GM18868 (cell line): ENCODE measurements around the gene RNF151.
"Not testable (repeated sequence)": the region's sequence is repeated elsewhere in the genome, so short reads cannot be mapped to it uniquely, and the experiment has no call there.

Experiments used
- ATAC-seq: cut with Tn5 transposase; IDR thresholded peaks from one replicate; pipeline ENCODE4 v1.9.1; 2021; ENCODE audit warnings: mild to moderate bottlenecking, moderate library complexity; ENCODE audit not compliant: unreplicated experiment

RNF151 gene

GRCh38 chr16:2006317-2006716 lies 39.7 kb downstream of the RNF151 start:
- ATAC-seq = no peak

DNA sequence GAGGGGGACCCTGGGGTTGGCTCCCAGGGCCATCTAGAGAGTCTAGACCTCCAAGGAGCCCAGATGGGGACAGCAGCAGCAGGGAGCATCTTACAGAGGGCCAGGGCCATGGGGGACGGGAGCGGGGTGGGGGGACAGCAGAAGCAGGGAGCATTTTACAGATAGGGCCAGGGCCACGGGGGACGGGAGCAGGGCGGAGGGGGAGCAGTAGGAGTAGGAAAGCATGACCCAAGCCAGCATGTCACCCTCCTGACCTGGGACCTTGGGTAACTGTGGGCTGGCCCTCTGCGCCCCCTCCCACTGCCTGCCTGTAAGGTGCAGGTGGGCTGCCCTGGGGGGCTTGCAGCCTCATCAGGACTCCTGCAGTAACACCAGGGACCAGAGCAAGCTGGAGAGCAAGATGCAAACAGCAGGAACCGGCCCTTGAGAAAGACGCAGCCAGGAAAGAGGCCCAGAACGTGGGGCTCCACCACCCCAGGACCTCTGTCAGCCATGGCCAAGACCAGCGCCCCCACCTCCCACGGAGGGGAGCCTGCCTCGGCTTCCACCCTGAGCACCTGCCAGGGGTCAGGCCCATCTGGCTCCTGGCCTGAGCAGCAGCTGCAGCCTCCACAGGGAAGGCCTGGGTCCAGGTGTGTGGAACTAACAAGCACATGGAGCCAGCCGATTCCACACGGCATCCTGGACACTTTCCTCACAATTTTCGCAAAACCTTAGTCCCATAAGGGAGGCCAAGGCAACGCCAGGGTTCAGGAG lies 40.6 kb downstream of the RNF151 start:
- ATAC-seq = no peak

DNA sequence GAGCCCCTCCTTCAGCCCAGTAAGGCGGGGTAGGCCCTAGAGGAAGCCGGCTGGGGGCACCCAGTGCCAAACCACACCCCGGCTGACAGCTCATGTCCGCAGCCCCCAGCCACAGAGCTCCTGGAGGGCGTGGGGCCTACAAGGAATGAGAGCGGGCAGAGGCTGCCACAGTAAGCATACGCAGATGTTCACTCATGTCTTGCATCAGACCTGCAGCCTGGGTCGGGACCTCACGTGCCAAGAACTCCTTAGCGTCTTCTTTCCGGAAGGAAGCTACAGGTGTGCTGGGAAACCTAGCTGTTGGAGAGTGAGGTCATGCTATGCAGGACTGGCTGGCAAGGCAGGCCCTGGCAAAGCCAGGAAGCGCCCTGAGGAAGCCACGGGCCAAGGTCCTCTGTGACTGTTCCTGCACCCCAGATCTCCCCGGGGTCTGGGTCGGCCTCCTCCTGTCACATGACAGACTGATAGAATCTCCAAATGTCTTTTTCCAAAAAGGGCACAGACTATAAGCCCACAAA lies 41.4 kb downstream of the RNF151 start:
- no peak for ATAC-seq

DNA sequence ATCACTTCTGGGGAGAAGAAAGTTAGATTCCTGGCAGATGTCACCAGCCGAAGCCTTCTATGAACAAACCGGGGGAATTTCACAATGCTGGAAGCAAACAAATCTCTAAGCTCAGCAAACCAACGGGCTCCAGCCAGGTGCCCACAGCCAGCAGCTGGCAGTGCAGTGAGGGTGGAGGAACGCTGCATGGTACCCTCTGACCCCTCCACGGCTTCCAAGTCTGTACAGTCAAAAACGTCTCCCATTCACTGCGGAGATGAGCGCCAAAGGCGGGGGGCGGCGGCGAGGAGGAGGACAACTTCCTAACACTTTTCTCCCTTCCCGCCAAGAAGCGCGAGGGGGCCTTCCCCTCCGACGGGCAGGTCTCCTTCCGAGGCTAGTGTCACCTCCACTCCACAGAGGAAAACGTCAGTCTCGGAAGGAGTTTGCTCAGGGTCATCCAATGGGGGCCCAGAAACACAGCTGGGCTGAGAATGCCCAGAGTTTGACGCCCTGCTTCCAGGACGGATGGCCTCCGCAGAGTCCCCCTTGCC lies 42.0 kb downstream of the RNF151 start:
- ATAC-seq = no peak

DNA sequence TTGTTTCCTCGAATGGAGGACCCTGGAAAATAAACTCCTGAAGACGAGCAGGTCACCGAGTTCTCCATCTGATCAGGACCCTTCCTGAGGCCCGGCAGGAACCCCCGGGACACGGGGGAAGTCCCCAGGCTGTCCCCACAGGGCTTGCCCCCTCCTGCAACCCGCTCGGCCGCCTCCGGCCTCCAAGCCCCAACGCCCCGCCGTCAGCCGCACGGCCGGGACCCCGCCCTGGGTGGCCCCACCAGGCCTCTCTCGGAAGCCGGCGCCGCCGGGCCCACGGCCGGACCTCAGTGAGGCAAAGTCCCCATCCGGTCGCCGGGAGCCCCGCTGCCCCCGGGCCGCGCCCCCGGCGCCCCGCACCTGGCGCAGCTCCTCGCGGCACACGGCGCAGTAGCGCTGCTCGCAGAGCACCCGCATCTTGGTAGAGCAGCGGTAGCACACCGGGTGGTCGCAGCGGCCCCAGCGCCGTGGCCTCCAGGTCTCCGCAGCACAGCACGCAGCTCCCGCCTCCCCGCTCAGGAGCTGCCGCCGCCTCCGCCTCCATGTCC lies 42.6 kb downstream of the RNF151 start:
- peak; percentile 29 for ATAC-seq

DNA sequence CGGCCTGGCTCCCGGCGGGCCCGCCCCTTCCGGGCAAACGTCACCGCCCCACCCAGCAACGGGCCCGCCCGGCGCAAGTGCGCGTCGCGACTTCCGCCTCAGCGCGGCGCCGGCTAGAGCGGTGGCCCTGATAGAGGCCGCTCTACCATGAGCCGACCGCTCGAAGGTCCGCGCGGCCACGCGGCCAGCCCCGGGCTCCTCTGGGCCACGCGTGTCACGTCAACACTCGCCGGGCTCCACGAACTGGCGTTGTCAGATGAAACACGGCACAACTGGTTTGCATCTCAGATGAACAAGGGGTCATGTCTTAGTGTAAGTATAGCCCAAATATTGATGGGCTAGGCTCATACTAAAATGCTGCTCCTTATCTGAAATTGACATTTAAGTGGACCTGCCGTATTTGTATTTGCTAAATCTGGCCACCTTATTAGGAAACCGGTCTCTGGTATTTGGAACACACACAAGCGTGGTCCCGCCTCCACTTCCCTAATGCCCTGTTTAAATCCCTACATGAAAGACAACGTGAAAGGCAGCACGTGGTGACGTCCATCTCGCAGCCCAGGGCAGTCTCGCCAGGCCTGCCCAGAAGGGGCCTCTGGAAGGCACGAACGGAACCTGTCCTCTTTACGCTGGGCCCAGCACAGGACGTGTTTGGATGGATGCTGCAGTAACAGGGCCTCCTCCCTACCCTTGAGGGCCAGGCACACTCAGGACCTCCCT lies 43.3 kb downstream of the RNF151 start, which contains the start of gene ZNF598:
Gene ZNF598, minus strand, starts transcription at position 31 of the 720 bp plus-strand sequence.
- peak; percentile 90 for ATAC-seq

DNA sequence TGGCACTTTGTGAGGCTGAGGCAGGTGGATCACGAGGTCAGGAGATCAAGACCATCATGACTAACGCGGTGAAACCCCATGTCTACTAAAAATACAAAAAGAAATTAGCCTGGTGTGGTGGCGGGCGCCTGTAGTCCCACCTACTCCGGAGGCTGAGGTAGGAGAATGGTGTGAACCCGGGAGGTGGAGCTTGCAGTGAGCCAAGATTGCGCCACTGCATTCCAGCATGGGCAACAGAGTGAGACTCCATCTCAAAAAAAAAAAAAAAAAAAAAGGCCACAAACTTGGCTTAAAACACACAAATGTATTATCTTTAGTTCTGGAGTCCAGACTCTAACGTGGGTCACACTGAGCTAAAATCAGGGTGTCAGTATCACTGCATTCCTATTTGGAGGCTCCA lies 45.1 kb downstream of the RNF151 start:
- ATAC-seq = not testable (repeated sequence)

GRCh38 chr16:2013527-2013926 lies 46.9 kb downstream of the RNF151 start:
- ATAC-seq = no peak

GRCh38 chr16:2015117-2015946 lies 48.7 kb downstream of the RNF151 start:
- no peak for ATAC-seq

- no peak for ATAC-seq
These were observed 49.2 kb downstream of the RNF151 start for GRCh38 chr16:2015947-2016208.

GRCh38 chr16:2016407-2016922 lies 49.8 kb downstream of the RNF151 start:
- no peak for ATAC-seq
